GM23248 (cell line): ENCODE data around the gene SNAP91. TPM values are rescaled to one million over a fixed set of nuclear protein-coding genes. Genes with fewer than 3 reads are reported as not detected.

ENCODE experiments used
- DNase-seq: peaks from one replicate; pipeline ENCODE4 v3.0.0-alpha.2; 2015
- H2AFZ ChIP-seq: fragments of 200-600 bp; sonication (generic); 2 replicates; pipeline ENCODE4 v1.6.1; 2016; ENCODE audit warnings: antibody characterized with exemption
- H3F3A ChIP-seq: fragments of 200-600 bp; sonication (generic); 2 replicates; pipeline ENCODE4 v1.6.1; 2016; ENCODE audit warnings: mild to moderate bottlenecking, antibody characterized with exemption, mixed run types; ENCODE audit not compliant: insufficient read depth
- H3K27ac ChIP-seq: fragments of 200-600 bp; sonication (generic); 2 replicates; pipeline ENCODE4 v1.5.1; 2016; ENCODE audit warnings: mild to moderate bottlenecking
- H3K27me3 ChIP-seq: fragments of 200-600 bp; sonication (generic); replicated peaks from 2 replicates; pipeline ENCODE4 v1.6.1; 2016; ENCODE audit warnings: mild to moderate bottlenecking; ENCODE audit not compliant: insufficient read depth
- H3K36me3 ChIP-seq: fragments of 200-600 bp; sonication (generic); 2 replicates; pipeline ENCODE4 v1.6.1; 2016; ENCODE audit warnings: low read depth, mild to moderate bottlenecking
- H3K4me1 ChIP-seq: fragments of 200-600 bp; sonication (generic); 2 replicates; pipeline ENCODE4 v1.6.1; 2016; ENCODE audit warnings: mild to moderate bottlenecking; ENCODE audit not compliant: insufficient read depth
- H3K4me2 ChIP-seq: fragments of 200-600 bp; sonication (generic); one replicate; pipeline ENCODE4 v1.6.1; 2016; ENCODE audit warnings: mild to moderate bottlenecking; ENCODE audit not compliant: unreplicated experiment
- H3K4me3 ChIP-seq: fragments of 200-600 bp; sonication (generic); 2 replicates; pipeline ENCODE4 v1.5.1; 2016; ENCODE audit warnings: mild to moderate bottlenecking
- H3K79me2 ChIP-seq: fragments of 200-600 bp; sonication (generic); 2 replicates; pipeline ENCODE4 v1.6.1; 2016; ENCODE audit warnings: mild to moderate bottlenecking; ENCODE audit not compliant: insufficient read depth
- H3K9ac ChIP-seq: fragments of 200-600 bp; sonication (generic); 2 replicates; pipeline ENCODE4 v1.6.1; 2016; ENCODE audit warnings: mild to moderate bottlenecking
- H3K9me2 ChIP-seq: fragments of 200-600 bp; sonication (generic); 2 replicates; pipeline ENCODE4 v1.6.1; 2016; ENCODE audit warnings: mixed run types, mild to moderate bottlenecking, moderate library complexity; ENCODE audit not compliant: insufficient read depth
- H3K9me3 ChIP-seq: fragments of 200-600 bp; sonication (generic); one replicate; pipeline ENCODE4 v1.6.1; 2017; ENCODE audit warnings: low read depth
- H4K20me1 ChIP-seq: fragments of 200-600 bp; sonication (generic); 2 replicates; pipeline ENCODE4 v1.6.0; 2016; ENCODE audit not compliant: insufficient read depth
- EZH2 ChIP-seq: fragments of 200-600 bp; sonication (generic); IDR thresholded peaks from 2 replicates; pipeline ENCODE4 v1.6.1; 2018; ENCODE audit warnings: antibody characterized with exemption, mild to moderate bottlenecking; ENCODE audit not compliant: insufficient read depth, poor library complexity, severe bottlenecking
- EZH2phosphoT487 ChIP-seq: fragments of 200-600 bp; sonication (generic); IDR thresholded peaks from 2 replicates; pipeline ENCODE4 v1.6.1; 2018; ENCODE audit warnings: antibody characterized with exemption, moderate library complexity, mild to moderate bottlenecking, low read depth; ENCODE audit not compliant: insufficient read depth
- WGBS, 2 experiments: methylation state at CpG; one replicate each; pipeline ENCODE4 v1.1.6; 2015 to 2017; ENCODE audit warnings: low lambda C conversion rate in 2 of 2, low coverage in 1 of 2; ENCODE audit errors: missing lambda C conversion rate in 2 of 2; 5-methylcytosine and 5-hydroxymethylcytosine counted together
- in situ Hi-C: fragments of 300-500 bp; cut with MboI; formaldehyde crosslinking; loops from 2 replicates; pipeline ENCODE4 v1.15.0; 2020
- polyA plus RNA-seq: library from polyadenylated mRNA; unstranded; fragments of >200 nt; fragmentation: Nextera tagmentation; extraction: Ambion mirVana; gene quantifications from 2 replicates; pipeline ENCODE4 v1.2.1, GENCODE V29; 2016
- total RNA-seq: library from RNA; depleted of rRNA; stranded (reverse); fragments of >200 nt; shearing (Covaris generic); gene quantifications from 2 replicates; pipeline ENCODE4 v1.2.3, GENCODE V29; 2014

The SNAP91 gene
- total and polyA plus RNA-seq, 2 experiments from 2014 or later = not detected

GRCh38 chr6:83518816-83519480, 190.0 kb downstream of the SNAP91 start:
- WGBS, 2 experiments = 60 to 74% methylated on average over 4 of the region's 4 CpGs

GRCh38 chr6:83517500-83517899, 191.4 kb downstream of the SNAP91 start:
- H3F3A ChIP-seq = no peaks in the 10 kb centered on the region
- H3K9me3 ChIP-seq = no peaks in the 10 kb centered on the region
- no peak for DNase-seq
- H3K27ac ChIP-seq = no peak overlapping the region
- in situ Hi-C loops = loop anchor here (5.0 to 10.0 kb wide), 2 partner anchors 295 to 453 kb away; partner anchors contain the start of genes DOP1A and UBE3D
- TF ChIP-seq EZH2 (no peak), EZH2phosphoT487 (no peak)
- 53 to 58% methylated on average over 1 of the region's 1 CpG for WGBS, 2 experiments
- no peaks in the 10 kb centered on the region for H3K36me3 ChIP-seq
- H3K79me2 ChIP-seq = no peaks in the 10 kb centered on the region
- peaks cover 14% of the 10 kb centered on the region for H3K4me1 ChIP-seq
- H3K4me2 ChIP-seq = no peak overlapping the region
- no peak overlapping the region for H3K9ac ChIP-seq
- no peaks in the 10 kb centered on the region for H3K9me2 ChIP-seq
- no peak overlapping the region for H2AFZ ChIP-seq
- no peak overlapping the region for H3K4me3 ChIP-seq
- H3K27me3 ChIP-seq = no peaks in the 10 kb centered on the region
- no peaks in the 10 kb centered on the region for H4K20me1 ChIP-seq

More at GRCh38 chr6:83518816-83519480, 190.0 kb downstream of the SNAP91 start:
- H3K79me2 ChIP-seq = no peaks in the 10 kb centered on the region
- in situ Hi-C loops = loop anchor here (5.0 to 10.0 kb wide), 2 partner anchors 297 to 454 kb away; partner anchors contain the start of genes DOP1A and UBE3D
- peak overlapping the region; percentile 21 for H3K4me2 ChIP-seq
- H3K9me2 ChIP-seq = no peaks in the 10 kb centered on the region
- peak overlapping the region; percentile 18; the same call in 1 of the 2 replicates for H2AFZ ChIP-seq
- no peak overlapping the region for H3K27ac ChIP-seq
- peaks cover 14% of the 10 kb centered on the region for H3K4me1 ChIP-seq
- peak; percentile 50 for DNase-seq
- H3K9ac ChIP-seq = 0 out of 2 replicates have a peak overlapping the region, but pooled peaks have one; percentile 2
- H4K20me1 ChIP-seq = no peaks in the 10 kb centered on the region
- no peaks in the 10 kb centered on the region for H3K36me3 ChIP-seq
- TF ChIP-seq EZH2phosphoT487 (no peak), EZH2 (no peak)
- H3K9me3 ChIP-seq = no peaks in the 10 kb centered on the region
- no peak overlapping the region for H3K4me3 ChIP-seq
- H3K27me3 ChIP-seq = no peaks in the 10 kb centered on the region
- H3F3A ChIP-seq = no peaks in the 10 kb centered on the region

GRCh38 chr6:83514866-83515466, 193.9 kb downstream of the SNAP91 start:
- TF ChIP-seq EZH2phosphoT487 (no peak), EZH2 (no peak)
- peaks cover 14% of the 10 kb centered on the region for H3K4me1 ChIP-seq
- no peaks in the 10 kb centered on the region for H3K27me3 ChIP-seq
- in situ Hi-C loops = loop anchor here (5.0 to 10.0 kb wide), 2 partner anchors 293 to 450 kb away; partner anchors contain the start of genes DOP1A and UBE3D
- no peaks in the 10 kb centered on the region for H4K20me1 ChIP-seq
- H3K9ac ChIP-seq = no peak overlapping the region
- no peaks in the 10 kb centered on the region for H3F3A ChIP-seq
- 23 to 24% methylated on average over 4 of the region's 4 CpGs for WGBS, 2 experiments
- H3K9me3 ChIP-seq = no peaks in the 10 kb centered on the region
- H3K27ac ChIP-seq = no peak overlapping the region
- no peak overlapping the region for H2AFZ ChIP-seq
- no peak overlapping the region for H3K4me3 ChIP-seq
- H3K79me2 ChIP-seq = no peaks in the 10 kb centered on the region
- no peak overlapping the region for H3K4me2 ChIP-seq
- no peaks in the 10 kb centered on the region for H3K9me2 ChIP-seq
- DNase-seq = peak; percentile 67
- H3K36me3 ChIP-seq = no peaks in the 10 kb centered on the region

- H3K4me2 ChIP-seq = no peak overlapping the region
- in situ Hi-C loops = loop anchor here (10.0 kb wide), 1 partner anchor 450 kb away; the partner anchor contains the start of genes DOP1A and UBE3D
These were observed 194.4 kb downstream of the SNAP91 start for GRCh38 chr6:83514466-83514865.

More at GRCh38 chr6:83514466-83514865, 194.4 kb downstream of the SNAP91 start:
- peaks cover 14% of the 10 kb centered on the region for H3K4me1 ChIP-seq
- no peaks in the 10 kb centered on the region for H3F3A ChIP-seq
- H3K9me2 ChIP-seq = no peaks in the 10 kb centered on the region
- H3K27ac ChIP-seq = no peak overlapping the region
- TF ChIP-seq EZH2phosphoT487 = no peak
- WGBS, 2 experiments = 98 to 100% methylated on average over 1 of the region's 1 CpG
- no peak for DNase-seq
- H3K4me3 ChIP-seq = no peak overlapping the region
- no peaks in the 10 kb centered on the region for H3K36me3 ChIP-seq
- H2AFZ ChIP-seq = no peak overlapping the region
- H3K79me2 ChIP-seq = no peaks in the 10 kb centered on the region
- H3K9me3 ChIP-seq = no peaks in the 10 kb centered on the region
- no peak overlapping the region for H3K9ac ChIP-seq
- no peaks in the 10 kb centered on the region for H4K20me1 ChIP-seq
- H3K27me3 ChIP-seq = no peaks in the 10 kb centered on the region
